Embryonic facial prominence (tissue), 1 donor: Measurements from ENCODE around the gene TDRD9.
A peak's percentile ranks its signal among the peaks of the same experiment; 100 is the strongest.

Source experiments
- DNase-seq: peaks from one replicate; pipeline ENCODE4 v3.0.0-alpha.2; 2016; ENCODE audit errors: extremely low spot score

TDRD9 gene

DNA sequence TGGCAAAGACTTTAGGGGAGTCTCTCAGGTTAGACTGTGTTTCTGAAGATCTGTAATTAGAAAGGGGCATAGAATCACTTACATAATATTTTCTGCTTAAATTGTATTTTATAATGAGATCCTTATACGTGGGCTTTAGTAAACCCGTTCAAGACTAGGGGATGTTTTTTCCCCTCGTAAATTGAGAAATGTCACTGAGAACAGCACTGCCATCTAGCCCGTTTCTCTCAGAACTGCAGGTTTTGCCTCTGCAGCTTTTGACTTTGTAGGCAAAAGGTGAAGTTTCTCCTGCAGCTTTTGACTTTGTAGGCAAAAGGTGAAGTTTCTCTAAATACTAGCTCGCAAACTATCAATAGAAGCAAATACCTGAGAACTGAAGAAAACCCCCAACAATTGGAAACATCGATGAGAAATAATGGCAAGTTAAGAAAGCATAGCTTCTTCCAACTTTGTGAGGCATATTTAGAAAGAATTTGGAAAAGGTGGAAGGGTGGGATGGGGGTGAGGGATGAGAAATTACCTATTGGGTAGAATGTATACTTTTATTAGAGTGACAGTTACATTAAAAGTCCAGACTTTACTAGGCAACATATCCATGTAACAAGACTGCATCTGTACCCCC lies 147.4 kb downstream of the TDRD9 start:
- no peak for DNase-seq

DNA sequence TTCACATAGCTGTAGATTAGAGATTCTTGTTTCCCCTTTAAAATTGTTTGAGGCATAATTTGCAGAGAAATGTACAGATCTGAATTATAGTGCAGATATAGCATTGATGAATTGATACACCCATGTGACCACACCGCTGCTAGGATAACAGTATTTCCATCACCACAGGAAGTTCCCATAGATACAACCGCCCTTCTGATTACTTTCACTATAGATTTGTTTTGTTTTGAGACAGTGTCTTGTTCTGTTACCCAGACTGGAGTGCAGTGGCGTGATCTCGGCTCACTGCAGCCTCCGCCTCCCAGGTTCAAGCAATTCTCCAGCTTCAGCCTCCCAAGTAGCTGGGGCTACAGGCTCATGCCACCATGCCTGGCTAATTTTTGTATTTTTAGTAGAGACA lies 148.5 kb downstream of the TDRD9 start:
- no peak for DNase-seq

DNA sequence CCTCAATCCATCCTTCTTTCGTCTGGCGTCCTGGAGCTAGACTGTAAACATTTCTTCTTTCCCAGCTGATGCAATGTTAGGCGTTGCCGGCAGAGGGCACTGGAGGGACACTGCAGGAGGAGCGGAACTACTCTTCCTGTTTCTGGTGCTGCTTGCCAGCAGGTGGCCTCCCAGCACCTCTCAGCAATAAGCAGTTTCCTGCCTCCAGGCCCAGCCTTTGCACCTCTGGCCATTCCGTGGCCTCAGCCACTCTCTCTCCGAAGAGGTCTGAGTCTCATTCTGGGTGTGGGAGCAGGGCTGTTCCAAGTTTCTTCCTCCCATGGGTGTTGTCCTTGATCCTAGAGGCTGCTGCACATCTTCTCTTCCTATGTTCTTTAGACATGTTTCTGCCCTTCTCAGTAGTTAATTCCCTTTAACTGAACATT lies 149.8 kb downstream of the TDRD9 start:
- peak; percentile 80 for DNase-seq

DNA sequence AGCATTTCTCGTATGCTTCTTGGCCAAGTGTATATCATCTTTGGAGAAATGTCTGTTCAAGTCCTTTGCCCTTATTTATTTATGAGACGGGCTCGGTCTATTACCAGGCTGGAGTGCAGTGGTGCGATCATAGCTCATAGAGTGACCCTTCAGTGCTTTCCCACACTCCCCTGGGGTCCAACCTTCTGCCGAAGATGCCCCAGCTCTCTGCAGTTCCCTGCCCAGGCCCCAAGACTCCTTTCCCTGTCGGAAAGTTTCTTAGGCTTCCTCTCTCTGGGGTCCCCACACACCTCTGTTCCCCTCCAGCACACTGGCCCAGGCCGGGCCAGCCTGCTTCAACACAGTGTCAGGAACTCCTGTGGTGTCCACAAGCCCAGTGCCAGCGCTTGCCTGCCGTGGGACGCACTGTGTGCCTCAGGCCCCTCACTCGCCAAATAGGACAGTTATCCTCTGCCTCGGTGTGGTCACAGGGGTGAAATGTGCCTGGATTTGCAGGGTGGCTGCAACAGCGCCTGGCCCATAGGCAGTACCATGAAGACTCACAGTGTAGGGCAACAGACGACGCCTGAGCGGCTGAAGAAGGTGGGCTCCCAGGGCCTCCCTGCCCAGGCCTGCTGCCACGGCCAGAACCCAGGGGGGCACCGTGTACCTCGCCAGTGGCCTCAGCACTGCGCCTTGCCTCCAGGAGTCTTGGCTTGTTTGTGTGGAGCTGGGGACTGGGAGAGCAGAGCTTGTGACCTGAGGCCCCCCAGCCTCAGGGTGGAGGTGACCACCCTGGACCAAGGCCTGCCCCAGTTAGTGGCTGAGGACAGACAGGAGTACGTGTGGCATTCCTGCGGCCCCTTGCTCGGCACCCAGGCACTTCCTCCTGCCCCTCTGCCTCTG lies 152.4 kb downstream of the TDRD9 start:
- DNase-seq = no peak

DNA sequence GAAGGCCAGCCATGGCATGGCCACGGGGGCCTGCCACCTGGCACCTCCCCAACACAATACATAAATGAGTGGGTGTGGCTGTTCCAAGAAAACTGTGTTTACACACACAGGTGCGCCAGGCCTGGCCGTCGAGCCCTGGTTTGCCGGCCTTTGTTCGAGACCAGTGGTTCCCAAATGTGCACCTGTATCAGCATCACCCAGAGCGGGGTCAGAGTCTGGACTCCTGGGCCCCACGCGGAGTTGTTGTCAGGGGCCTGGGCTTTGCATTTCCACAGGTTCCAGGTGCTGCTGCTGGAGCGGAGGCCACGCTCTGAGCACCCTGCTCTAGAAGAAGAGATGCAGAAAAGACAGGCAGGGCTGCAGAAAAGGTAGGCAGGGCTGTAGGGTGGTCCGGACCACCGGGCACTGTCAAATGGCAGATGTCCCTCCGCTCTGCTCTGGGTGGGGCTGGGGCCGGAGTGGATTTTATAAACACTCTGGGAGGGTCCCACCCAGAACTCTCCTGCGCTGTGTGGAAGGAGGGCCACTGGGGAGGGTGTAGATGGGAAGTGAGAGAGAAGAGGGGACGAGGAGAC lies 153.1 kb downstream of the TDRD9 start:
- DNase-seq = no peak

DNA sequence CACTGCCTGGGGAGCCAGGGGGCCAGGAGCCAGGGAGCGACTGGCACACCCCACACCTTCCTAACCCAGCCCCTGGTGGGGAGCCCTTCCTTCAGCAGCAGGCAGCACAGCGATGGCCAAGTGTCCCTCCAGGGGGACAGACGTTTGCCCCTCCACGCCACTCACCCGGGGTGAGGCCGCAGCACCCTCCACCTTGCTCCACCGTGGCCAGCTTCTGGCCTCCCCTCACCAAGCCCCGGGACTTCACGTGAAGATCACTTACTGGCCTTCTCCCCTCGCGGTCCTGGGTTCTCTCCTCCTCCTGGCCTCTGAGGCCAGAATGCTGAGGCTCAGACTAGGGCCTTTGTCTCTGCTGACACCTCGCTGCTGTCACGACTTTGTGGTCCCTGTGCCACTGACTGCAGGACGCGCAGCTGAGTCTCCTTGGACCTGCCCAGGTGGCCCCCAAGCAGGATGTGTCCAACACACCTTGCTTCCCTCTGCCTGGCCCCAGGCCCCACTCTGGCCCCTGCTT lies 153.8 kb downstream of the TDRD9 start:
- DNase-seq = no peak

DNA sequence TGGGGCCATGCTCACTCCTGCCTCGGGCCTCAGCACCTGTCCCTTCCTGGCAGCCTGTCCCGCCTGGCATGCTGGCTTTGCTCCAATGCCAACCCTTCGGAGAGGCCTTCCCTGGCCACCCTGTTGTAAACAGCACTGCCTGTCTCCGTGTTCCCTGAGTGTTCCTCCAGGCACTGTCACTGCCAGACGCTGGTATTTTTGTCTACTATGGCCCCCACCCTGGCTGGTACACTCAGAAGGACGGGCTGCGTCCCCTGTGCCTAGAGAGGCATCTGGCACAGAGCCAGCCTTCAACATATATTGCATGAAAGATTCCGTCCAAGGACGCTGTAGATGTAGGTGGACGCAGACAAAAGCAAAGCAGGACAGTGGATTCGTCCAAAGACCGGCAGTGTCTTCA lies 154.6 kb downstream of the TDRD9 start:
- no peak for DNase-seq

DNA sequence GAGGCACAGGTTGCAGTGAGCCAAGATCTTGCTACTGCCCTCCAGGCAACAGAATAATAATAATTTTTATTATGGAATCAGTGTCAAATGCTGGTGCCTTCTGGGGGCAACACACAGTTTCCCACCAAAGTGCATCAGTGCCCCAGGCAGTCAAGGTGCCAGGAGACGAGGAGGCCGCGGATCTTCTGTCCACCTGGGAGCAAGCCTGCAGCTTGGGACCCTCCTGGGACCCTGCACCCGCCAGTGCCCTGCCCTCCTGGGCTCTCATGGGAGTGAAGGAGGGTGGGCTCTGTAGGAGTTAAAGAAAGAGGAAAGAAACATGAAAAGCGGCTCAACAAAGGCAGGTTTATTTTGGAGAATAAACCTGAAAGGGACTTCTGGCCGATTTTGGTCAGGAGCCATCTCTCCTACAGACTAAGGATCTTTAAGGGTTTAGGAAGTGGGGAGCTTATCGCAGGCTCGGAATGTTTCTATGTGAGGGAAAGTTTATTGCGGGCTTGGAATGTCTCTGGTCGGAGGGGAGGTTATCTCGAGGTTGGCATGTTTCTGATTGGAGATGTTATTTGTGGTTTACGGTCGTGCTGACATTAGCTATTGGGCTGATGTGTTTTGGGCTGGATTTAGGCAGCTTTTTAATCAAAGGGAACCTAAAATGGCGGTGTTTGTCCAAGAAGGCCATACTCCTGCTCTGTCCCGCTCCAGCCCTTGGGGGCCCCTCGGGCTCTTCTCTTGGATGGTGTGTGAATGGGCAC lies 156.2 kb downstream of the TDRD9 start:
- no peak for DNase-seq

DNA sequence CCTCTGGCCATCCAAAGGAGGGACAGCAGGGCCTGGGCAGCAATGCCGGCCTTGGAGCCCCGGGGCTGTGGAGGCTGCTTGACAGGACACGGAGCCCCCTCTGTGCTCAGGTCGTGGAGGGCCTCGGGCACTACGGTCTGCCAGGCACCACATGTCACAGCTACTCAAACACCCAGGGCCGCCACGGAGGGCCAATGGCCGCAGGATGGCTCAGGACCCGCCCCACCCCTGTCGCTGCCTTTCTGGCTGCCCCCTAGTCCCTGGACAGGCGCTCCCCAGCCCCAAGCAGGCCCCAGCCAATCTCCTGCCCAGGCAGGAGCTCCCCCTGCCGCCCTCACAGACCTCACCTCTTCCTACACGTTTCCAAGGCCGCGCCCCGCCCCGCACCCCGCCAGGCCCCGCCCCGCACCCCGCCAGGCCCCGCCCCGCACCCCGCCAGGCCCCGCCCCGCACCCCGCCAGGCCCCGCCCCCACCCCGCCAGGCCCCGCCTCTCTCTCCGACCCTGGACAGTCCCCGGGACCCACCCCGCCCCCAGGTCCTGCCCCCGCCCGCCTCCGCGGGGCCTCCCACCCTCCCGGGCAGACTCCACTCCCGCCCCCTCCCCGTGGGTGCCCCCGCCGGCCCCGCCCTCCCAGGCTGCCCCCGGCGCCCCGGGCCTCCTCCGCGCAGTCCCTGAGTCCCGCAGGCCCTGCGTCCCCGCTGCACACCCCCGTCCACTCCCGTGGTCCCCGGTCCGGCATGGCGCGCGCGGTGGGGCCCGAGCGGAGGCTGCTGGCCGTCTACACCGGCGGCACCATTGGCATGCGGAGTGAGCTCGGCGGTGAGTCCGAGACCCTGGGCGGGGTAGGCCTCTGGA lies 157.0 kb downstream of the TDRD9 start, which contains the start of gene ASPG:
TSS of gene ASPG (plus strand) at position 669 of the 857 bp plus-strand sequence. CDS start at position 740, 71 bp downstream.
- no peak for DNase-seq

DNA sequence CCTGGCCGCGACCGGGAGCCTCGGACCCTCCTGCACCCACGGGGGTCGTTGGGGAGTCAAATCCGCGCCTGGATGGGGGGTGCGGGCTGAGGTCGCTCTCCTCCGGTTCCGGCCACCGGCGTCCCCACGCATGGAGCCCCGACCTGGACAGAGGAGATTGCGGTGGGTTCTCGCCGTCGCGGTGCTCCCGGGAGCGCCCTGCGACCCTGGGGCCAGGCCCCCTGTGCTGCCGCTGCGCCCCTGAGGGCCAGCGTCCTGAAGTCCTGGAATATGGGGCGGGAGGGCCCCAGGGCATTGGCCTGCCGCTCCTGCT lies 157.6 kb downstream of the TDRD9 start:
- DNase-seq = no peak

DNA sequence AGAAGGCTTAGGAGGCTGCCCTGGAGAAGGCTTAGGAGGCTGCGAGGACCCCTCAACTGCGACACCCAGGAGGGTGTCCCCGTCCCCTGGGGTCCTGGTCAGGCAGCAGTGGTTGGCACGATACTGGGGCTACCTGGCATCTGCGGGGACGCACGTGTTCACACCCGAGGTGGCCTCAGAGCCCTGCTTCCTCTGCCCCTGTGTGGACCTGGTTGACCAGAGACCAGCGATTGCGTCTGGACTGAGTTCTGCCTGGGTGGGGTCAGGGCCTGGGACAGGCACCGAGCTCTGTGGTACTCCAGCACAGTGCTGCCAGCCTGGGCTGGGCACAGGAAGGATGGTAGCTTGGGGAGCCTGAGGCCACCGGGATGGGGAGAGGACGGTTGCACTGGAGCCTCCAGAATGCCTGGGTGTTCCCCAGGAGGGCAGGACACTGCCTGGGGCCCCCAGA lies 158.0 kb downstream of the TDRD9 start:
- DNase-seq = no peak

DNA sequence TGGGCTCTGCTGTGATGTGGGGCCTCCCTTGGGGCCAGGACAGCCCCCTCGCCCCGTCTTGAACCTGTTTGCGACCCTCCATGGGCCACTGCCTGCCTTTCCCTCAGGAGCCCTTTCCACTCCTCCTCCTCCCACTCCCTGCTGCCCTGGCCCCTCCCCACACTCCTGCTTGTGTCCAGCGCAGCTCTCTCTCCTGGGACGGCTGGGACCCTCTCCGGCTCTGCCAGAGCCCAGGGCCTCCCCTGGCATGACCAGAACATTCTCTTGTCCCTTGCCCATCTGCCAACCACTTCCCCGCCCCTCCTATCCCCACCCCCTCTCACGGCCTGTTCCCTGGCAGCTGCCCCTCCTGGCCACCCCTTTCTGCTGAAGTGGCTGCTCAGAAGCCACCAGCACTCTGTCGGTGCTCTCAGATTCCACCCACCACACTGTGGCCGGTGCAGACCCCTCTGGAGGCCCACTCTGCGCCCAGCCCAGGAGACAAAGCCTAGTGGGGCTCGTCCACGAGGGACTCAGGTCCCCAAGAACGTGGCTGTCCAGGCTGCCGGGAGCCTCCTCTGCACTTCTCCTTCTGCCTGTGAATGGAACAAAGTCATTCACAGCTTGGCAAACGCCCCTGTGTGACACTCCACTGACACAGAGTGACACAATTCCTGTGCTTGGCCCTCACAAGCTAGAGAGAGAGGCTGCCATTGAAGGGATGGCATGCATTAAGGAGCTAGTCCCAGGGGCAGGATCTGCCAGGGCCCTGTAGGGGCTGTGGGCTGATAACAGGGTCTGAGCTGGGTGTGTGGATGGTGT lies 158.6 kb downstream of the TDRD9 start:
- DNase-seq = no peak

DNA sequence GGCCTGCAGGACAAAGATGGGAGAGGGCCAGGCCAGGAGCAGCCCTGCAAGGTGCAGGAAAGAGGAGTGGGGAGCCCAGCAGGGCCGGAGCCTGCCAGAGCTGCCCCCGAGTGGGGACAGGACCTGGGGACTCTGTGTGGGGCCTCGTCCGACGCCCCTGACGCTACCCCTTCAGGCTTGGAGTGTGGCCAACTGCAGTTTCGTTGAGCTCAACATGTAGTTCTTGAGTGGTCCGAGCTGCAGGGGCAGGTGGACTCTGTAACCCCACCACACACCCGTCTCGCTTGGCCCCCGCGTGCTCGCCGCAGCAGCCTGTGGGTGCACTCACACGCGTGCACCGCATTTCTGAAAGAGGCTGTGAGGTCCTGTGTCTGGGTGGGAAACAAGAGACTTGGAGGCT lies 159.2 kb downstream of the TDRD9 start:
- no peak for DNase-seq

DNA sequence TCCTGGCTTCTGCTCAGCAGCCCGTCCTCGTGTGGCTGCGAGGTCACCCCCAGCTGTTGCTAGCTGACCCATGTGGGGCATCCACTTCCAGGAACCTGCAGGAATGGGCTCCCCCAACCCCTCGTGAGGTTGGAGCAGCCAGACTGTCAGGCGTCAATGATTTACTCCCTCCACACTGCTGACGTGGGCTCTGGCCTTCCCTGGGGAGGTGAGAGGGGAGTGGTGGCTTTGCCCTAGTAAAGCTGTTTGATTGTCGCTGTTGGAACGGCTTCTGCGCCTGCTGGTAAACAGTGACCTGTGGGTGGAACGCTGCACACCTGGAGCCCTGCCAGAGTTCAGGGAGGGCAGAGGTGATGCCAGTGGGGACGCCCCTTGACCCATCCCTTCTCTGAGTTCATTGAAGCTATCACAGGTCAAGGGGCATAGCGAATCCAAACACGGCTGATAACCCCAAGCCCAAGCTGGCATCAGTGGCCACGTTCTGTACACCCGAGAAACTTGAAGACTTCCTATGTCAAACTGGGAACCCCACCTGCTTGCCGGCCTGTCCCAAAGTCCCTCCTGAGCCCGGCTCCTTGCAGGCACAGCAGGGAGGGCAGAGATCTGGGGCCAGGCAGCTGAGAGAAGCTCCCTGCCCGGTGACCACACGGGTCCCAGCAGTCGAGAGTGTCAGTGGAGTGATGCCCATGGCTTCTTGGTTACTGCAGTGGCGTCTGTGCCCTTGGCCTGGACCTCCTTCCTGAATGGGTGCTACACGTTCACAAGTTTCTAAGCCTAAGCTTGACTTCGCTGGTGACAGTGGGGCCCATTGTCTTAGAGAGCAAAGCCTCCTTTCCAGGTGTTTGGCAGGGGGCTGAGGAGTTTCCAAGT lies 160.0 kb downstream of the TDRD9 start:
- DNase-seq = no peak

DNA sequence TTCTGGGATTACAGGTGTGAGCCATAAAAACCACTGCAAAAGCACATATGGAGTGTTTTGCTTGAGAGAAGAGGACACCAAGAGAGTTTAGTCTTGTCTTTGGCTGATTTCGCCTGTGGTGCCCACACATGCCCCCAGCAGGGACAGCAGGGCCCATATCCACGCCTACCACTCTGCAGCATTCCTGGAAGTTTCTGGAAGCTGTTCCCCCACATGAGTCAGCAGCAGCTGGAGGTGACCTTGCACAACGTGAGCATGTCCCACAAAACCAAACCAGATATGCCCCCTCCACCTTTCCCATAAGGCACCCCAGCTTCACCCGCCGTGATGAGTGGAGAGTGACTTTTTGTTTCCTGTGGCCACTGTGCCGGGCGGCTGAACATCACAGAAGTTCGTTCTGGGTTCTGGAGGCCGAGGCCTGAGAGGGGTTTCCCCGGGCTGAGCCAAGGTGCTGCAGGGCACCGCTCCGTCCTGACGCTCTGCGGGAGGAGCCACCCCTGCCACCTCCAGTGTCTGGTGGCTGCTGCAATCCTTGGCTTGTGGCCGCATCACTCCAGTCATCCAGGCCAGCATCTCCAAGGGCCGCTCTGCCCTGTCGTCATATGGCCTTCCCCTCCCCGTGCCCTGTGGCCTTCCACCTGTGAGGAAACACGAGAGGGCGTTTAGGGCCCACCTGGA lies 162.0 kb downstream of the TDRD9 start:
- no peak for DNase-seq

DNA sequence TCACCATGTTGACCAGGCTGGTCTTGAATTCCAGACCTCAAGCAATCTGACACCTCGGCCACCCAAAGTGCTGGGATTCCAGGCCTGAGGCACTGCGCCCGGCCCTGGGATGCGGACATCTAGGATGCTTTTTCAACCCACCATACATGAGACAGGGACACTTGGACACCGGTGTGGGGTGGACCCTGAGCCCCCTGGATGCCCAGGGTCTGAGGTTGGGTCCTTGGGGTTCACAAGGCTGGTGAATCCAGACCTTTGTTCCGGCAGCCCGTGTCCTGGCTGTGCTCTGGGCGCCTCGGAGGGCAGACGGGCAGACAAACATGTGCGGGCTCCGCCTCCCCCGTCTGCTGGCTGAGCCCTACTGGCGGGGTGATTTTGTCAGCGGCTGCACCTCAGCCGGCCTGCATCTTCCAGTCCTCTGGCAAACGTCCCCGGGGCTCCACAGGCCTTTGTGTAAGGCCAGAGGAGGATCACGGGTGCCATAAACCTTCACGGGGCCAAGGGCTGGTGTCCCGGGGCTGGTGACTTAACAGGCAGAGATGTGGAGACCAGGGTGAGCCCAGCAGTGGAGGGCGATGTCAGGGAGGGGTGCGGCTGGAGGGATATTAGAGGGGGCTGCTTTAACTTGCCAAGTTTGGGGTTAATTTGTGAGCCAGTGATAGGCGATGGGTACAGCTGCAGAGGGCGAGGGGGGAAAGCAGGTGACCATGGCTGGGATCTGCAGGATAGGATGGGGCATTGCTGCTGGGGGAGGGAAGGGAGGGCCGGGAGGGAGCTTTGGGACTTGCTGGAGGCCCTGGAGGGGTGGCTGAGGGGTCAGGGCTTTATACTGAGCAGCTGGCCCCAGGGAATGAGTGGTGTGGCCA lies 163.0 kb downstream of the TDRD9 start:
- no peak for DNase-seq

DNA sequence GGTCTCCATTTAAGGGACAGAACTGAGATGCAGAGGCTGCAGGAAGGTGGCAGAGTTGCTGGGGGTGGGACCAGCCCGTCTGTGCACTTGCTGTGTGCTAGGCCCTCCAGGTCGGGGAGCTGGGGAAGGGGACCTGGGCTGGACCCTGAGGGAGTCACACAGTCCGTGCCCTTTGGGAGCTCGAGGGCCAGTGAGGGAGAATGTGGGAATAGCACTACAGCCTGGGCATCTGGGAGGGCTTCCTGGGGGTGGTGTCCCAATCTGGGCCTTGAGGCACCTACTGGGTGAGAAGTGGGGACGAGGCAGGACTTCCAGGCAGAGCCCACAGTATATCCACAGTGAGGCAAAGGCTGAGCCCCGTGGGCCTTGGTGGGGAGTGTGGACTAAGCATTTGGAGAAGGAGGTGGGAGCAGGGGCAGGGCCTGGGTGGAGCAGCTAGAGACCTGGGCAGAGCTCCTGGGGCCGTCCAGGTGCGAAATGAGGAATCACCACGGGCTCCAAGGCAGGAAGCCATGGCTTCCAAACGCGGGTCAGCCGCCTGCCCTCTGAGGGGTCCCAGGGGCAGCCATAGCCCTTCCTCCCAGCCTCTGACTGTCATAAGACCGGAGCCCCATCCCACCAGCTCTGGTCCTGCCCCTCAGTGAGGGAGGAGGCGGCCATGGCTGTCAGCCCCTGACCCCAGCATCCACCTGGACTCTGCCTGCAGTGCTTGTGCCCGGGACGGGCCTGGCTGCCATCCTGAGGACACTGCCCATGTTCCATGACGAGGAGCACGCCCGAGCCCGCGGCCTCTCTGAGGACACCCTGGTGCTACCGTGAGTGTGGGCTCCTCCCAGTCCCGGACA lies 163.9 kb downstream of the TDRD9 start:
- DNase-seq = no peak
